ENCODE measurements around the gene NEMP1. TPM values are rescaled to one million over a fixed set of nuclear protein-coding genes. Genes with fewer than 3 reads are reported as not detected.

The NEMP1 gene
- total and polyA plus RNA-seq, 2 of the 13 experiments (the other 11 are each of a cell fraction or from before 2014, with no cell fraction given), result 11.4 to 12.9 TPM

DNA sequence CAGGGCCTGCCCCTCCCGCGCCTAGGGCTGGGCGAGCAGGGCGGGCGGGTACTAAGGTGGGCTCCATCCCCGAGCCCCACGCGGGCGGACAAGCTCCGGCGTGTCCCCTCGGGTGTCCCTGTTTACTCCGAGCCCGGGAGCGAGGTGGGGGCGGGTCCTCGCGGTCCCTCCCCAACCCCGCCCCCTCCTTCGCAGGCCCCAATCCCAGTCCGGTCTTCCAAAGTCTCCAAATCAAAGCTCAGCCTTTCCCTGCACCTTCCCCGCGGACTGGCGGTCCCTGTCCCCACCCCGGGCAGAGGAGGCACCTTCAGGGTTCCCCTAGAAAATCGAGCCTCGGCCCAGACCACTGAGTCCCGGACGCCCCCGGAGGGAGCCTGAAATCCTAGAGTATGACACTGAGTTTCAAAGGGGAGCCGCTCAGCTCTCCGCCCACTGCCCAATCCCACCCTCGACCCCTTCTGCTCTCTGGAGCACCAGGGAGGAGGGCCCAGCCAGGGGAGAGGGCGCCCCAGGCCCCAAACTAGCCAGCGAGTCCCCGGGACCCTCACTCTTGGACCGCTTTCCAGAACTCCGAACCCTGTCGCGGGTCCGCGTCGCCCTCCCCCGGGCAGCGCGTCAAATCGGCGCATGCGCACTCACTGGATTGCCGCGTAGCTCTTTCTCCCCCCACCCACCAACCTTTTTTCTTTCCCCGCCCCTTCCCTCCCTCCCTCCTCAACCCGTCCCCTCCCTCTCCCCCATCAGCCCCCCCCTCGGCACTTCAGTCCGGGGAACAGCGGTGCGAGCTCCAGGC, 49.3 kb upstream of the NEMP1 start, which contains the start of gene LRP1 (continued):
- TF ChIP-seq, protein P1, sequence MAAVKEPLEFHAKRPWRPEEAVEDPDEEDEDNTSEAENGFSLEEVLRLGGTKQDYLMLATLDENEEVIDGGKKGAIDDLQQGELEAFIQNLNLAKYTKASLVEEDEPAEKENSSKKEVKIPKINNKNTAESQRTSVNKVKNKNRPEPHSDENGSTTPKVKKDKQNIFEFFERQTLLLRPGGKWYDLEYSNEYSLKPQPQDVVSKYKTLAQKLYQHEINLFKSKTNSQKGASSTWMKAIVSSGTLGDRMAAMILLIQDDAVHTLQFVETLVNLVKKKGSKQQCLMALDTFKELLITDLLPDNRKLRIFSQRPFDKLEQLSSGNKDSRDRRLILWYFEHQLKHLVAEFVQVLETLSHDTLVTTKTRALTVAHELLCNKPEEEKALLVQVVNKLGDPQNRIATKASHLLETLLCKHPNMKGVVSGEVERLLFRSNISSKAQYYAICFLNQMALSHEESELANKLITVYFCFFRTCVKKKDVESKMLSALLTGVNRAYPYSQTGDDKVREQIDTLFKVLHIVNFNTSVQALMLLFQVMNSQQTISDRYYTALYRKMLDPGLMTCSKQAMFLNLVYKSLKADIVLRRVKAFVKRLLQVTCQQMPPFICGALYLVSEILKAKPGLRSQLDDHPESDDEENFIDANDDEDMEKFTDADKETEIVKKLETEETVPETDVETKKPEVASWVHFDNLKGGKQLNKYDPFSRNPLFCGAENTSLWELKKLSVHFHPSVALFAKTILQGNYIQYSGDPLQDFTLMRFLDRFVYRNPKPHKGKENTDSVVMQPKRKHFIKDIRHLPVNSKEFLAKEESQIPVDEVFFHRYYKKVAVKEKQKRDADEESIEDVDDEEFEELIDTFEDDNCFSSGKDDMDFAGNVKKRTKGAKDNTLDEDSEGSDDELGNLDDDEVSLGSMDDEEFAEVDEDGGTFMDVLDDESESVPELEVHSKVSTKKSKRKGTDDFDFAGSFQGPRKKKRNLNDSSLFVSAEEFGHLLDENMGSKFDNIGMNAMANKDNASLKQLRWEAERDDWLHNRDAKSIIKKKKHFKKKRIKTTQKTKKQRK (IDR thresholded peaks at IDR 0.05; ENCODE audit: low read length), result no peak
- no peak for TF ChIP-seq NFKBIZ (CRISPR knock-in tag; IDR thresholded peaks at IDR 0.05)
- TF ChIP-seq ZNF746 (CRISPR knock-in tag; IDR thresholded peaks at IDR 0.05), result peak; percentile 47; the same call in 1 of the 2 replicates
- 0 out of 2 replicates have a peak, but pooled peaks have one; percentile 6 for TF ChIP-seq ZNF3 (CRISPR knock-in tag; IDR thresholded peaks at IDR 0.05)
- TF ChIP-seq ERF (CRISPR knock-in tag; IDR thresholded peaks at IDR 0.05), result peak; percentile 25; the same call in 1 of the 2 replicates
- TF ChIP-seq SRSF1 (optimal IDR thresholded peaks at IDR 0.05; ENCODE audit: low read depth, low read length), result peak; percentile 86
- TF ChIP-seq BRD4 (CRISPR knock-in tag; IDR thresholded peaks at IDR 0.05), result no peak
- TF ChIP-seq TEAD2 (CRISPR knock-in tag; IDR thresholded peaks at IDR 0.05), result no peak
- peak; percentile 50; the same call in 1 of the 2 replicates for TF ChIP-seq ZSCAN30 (CRISPR knock-in tag; IDR thresholded peaks at IDR 0.05)
- TF ChIP-seq, protein P2, sequence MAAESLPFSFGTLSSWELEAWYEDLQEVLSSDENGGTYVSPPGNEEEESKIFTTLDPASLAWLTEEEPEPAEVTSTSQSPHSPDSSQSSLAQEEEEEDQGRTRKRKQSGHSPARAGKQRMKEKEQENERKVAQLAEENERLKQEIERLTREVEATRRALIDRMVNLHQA (CRISPR knock-in tag; IDR thresholded peaks at IDR 0.05), result no peak
- no peak for TF ChIP-seq SP1 (IDR thresholded peaks at IDR 0.05)
- peak; percentile 45 for TF ChIP-seq SP1 (CRISPR knock-in tag; IDR thresholded peaks at IDR 0.05)
- no peak for TF ChIP-seq NR2F6 (IDR thresholded peaks at IDR 0.05)
- TF ChIP-seq NR2F6 (CRISPR knock-in tag; IDR thresholded peaks at IDR 0.05), result no peak
- TF ChIP-seq NR2C2 (CRISPR knock-in tag; IDR thresholded peaks at IDR 0.05; ENCODE audit: borderline replicate concordance), result no peak
- TF ChIP-seq PRMT3 (CRISPR knock-in tag; IDR thresholded peaks at IDR 0.05; ENCODE audit: borderline replicate concordance, low read depth), result no peak
- no peak for TF ChIP-seq ZNF619 (CRISPR knock-in tag; IDR thresholded peaks at IDR 0.05)
- no peak for TF ChIP-seq NR1H2 (CRISPR knock-in tag; IDR thresholded peaks at IDR 0.05; ENCODE audit: borderline replicate concordance, low read depth)
- TF ChIP-seq, protein P3, sequence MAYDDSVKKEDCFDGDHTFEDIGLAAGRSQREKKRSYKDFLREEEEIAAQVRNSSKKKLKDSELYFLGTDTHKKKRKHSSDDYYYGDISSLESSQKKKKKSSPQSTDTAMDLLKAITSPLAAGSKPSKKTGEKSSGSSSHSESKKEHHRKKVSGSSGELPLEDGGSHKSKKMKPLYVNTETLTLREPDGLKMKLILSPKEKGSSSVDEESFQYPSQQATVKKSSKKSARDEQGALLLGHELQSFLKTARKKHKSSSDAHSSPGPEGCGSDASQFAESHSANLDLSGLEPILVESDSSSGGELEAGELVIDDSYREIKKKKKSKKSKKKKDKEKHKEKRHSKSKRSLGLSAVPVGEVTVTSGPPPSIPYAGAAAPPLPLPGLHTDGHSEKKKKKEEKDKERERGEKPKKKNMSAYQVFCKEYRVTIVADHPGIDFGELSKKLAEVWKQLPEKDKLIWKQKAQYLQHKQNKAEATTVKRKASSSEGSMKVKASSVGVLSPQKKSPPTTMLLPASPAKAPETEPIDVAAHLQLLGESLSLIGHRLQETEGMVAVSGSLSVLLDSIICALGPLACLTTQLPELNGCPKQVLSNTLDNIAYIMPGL (CRISPR knock-in tag; IDR thresholded peaks at IDR 0.05; ENCODE audit: borderline replicate concordance in 1 of 2, low read depth in 1 of 2), result peak in 1 of 2 experiments; percentile 52; a peak in 1 of 4 replicates
- TF ChIP-seq ZNF616 (CRISPR knock-in tag; IDR thresholded peaks at IDR 0.05; ENCODE audit: low read depth), result peak; percentile 60; the same call in 1 of the 2 replicates
- 0 out of 2 replicates have a peak, but pooled peaks have one; percentile 58 for TF ChIP-seq GATA4 (IDR thresholded peaks at IDR 0.05; ENCODE audit: borderline replicate concordance, low read depth)
- TF ChIP-seq, protein P4, sequence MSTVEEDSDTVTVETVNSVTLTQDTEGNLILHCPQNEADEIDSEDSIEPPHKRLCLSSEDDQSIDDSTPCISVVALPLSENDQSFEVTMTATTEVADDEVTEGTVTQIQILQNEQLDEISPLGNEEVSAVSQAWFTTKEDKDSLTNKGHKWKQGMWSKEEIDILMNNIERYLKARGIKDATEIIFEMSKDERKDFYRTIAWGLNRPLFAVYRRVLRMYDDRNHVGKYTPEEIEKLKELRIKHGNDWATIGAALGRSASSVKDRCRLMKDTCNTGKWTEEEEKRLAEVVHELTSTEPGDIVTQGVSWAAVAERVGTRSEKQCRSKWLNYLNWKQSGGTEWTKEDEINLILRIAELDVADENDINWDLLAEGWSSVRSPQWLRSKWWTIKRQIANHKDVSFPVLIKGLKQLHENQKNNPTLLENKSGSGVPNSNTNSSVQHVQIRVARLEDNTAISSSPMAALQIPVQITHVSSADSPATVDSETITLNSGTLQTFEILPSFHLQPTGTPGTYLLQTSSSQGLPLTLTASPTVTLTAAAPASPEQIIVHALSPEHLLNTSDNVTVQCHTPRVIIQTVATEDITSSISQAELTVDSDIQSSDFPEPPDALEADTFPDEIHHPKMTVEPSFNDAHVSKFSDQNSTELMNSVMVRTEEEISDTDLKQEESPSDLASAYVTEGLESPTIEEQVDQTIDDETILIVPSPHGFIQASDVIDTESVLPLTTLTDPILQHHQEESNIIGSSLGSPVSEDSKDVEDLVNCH (CRISPR knock-in tag; IDR thresholded peaks at IDR 0.05), result no peak
- TF ChIP-seq HOXA3 (CRISPR knock-in tag; IDR thresholded peaks at IDR 0.05), result no peak; the same call in 1 of the 2 replicates
- TF ChIP-seq KLF6 (CRISPR knock-in tag; IDR thresholded peaks at IDR 0.05), result peak; percentile 68

Measured in HepG2 (cell line).